Measurements from ENCODE around the gene WIPF1.

Gene WIPF1

GRCh38 chr2:174568425-174568824 is 29.2 kb downstream of the WIPF1 start:
- H3K4me3 ChIP-seq (ENCODE audit: low read depth, low read length) = no peak overlapping the region
- no peak for TF ChIP-seq CTCF (IDR thresholded peaks at IDR 0.05; ENCODE audit: low read depth, low read length)
- in situ Hi-C loops (cut with HindIII; ENCODE audit: low sequenced_read_pairs) = no loop called here
- no peak for DNase-seq (ENCODE audit: low read depth, low spot score)

- no peak overlapping the region for H3K4me3 ChIP-seq (ENCODE audit: low read depth, low read length)
- DNase-seq (ENCODE audit: low read depth, low spot score) = no peak
- in situ Hi-C loops (cut with HindIII; ENCODE audit: low sequenced_read_pairs) = no loop called here
- TF ChIP-seq CTCF (IDR thresholded peaks at IDR 0.05; ENCODE audit: low read depth, low read length) = no peak
These were observed 30.7 kb downstream of the WIPF1 start for GRCh38 chr2:174566871-174567270.

GRCh38 chr2:174563530-174564282 is 33.9 kb downstream of the WIPF1 start:
- no peak for TF ChIP-seq CTCF (IDR thresholded peaks at IDR 0.05; ENCODE audit: low read depth, low read length)
- no peak for DNase-seq (ENCODE audit: low read depth, low spot score)
- in situ Hi-C loops (cut with HindIII; ENCODE audit: low sequenced_read_pairs) = no loop called here
- H3K4me3 ChIP-seq (ENCODE audit: low read depth, low read length) = no peak overlapping the region

- in situ Hi-C loops (cut with HindIII; ENCODE audit: low sequenced_read_pairs) = no loop called here
- no peak overlapping the region for H3K4me3 ChIP-seq (ENCODE audit: low read depth, low read length)
- no peak for TF ChIP-seq CTCF (IDR thresholded peaks at IDR 0.05; ENCODE audit: low read depth, low read length)
- DNase-seq (ENCODE audit: low read depth, low spot score) = peak; percentile 9
These were observed 35.6 kb downstream of the WIPF1 start for GRCh38 chr2:174561972-174562370.

- in situ Hi-C loops (cut with HindIII; ENCODE audit: low sequenced_read_pairs) = no loop called here
- H3K4me3 ChIP-seq (ENCODE audit: low read depth, low read length) = no peak overlapping the region
- no peak for TF ChIP-seq CTCF (IDR thresholded peaks at IDR 0.05; ENCODE audit: low read depth, low read length)
- DNase-seq (ENCODE audit: low read depth, low spot score) = peak; percentile 75
These were observed 36.2 kb downstream of the WIPF1 start for GRCh38 chr2:174561283-174561971.

GRCh38 chr2:174560737-174561136 is 36.9 kb downstream of the WIPF1 start:
- no peak overlapping the region for H3K4me3 ChIP-seq (ENCODE audit: low read depth, low read length)
- DNase-seq (ENCODE audit: low read depth, low spot score) = no peak
- TF ChIP-seq CTCF (IDR thresholded peaks at IDR 0.05; ENCODE audit: low read depth, low read length) = no peak
- in situ Hi-C loops (cut with HindIII; ENCODE audit: low sequenced_read_pairs) = no loop called here
